Natural killer cell (primary cell): ENCODE data around the gene SYNE2. TPM values are rescaled to one million over a fixed set of nuclear protein-coding genes. Genes with fewer than 3 reads are reported as not detected.
A peak's percentile ranks its signal among the peaks of the same experiment; 100 is the strongest.

Source experiments
- ATAC-seq, 3 donors: fragments of 150-1000 bp in 2 of 3; fragments of 200-7000 bp in 1 of 3; cut with Tn5 transposase; 1 replicate in 1 of 3; 2 replicates in 2 of 3; pipeline ENCODE4 v1.10.0; 2021; ENCODE audit warnings: mild to moderate bottlenecking in 2 of 3, moderate library complexity in 2 of 3
- DNase-seq, 2 donors: peaks; one replicate each; pipeline versions ENCODE4 v3.0.0 to v3.0.0-alpha.2; 2013 to 2021; ENCODE audit warnings: mixed read lengths in 1 of 2
- H3K27ac ChIP-seq: one replicate; pipeline ENCODE4 v1.5.1; 2013; ENCODE audit warnings: mild to moderate bottlenecking, low read length
- H3K27me3 ChIP-seq: one replicate; pipeline ENCODE4 v1.6.1; 2013; ENCODE audit warnings: low read length; ENCODE audit not compliant: control insufficient read depth, insufficient read depth
- H3K36me3 ChIP-seq: one replicate; pipeline ENCODE4 v1.6.1; 2013; ENCODE audit warnings: low read length; ENCODE audit not compliant: control insufficient read depth, insufficient read depth
- H3K4me1 ChIP-seq: one replicate; pipeline ENCODE4 v1.6.1; 2013; ENCODE audit warnings: low read length; ENCODE audit not compliant: control insufficient read depth, insufficient read depth
- H3K4me3 ChIP-seq: one replicate; pipeline ENCODE4 v1.5.1; 2013; ENCODE audit warnings: low read length
- H3K9me3 ChIP-seq: one replicate; pipeline ENCODE4 v1.6.1; 2013; ENCODE audit warnings: low read length; ENCODE audit not compliant: control insufficient read depth, insufficient read depth
- H3K27ac Mint-ChIP-seq, 2 donors: one replicate each; pipeline ENCODE4 v1.8.0; 2022; ENCODE audit warnings: mild to moderate bottlenecking in 2 of 2, mixed read lengths in 2 of 2, moderate library complexity in 1 of 2
- H3K27me3 Mint-ChIP-seq, 2 donors: one replicate each; pipeline ENCODE4 v1.8.0; 2022; ENCODE audit warnings: low read depth in 2 of 2, mixed read lengths in 2 of 2
- H3K36me3 Mint-ChIP-seq: one replicate; pipeline ENCODE4 v1.8.0; 2022; ENCODE audit warnings: mixed read lengths
- H3K4me1 Mint-ChIP-seq, 2 donors: one replicate each; pipeline ENCODE4 v1.8.0; 2022; ENCODE audit warnings: mixed read lengths in 2 of 2
- H3K4me3 Mint-ChIP-seq: one replicate; pipeline ENCODE4 v1.8.0; 2022; ENCODE audit warnings: mild to moderate bottlenecking, moderate library complexity, mixed read lengths
- H3K9me3 Mint-ChIP-seq, 2 donors: one replicate each; pipeline ENCODE4 v1.8.0; 2022; ENCODE audit warnings: mixed read lengths in 2 of 2
- CTCF ChIP-seq: fragments of 200-600 bp; IDR thresholded peaks from one replicate; pipeline ENCODE4 v1.8.0; 2022; ENCODE audit warnings: antibody characterized with exemption
- WGBS: methylation state at CpG from one replicate; pipeline ENCODE4 v1.1.7; 2013; ENCODE audit warnings: missing lambda C conversion rate; ENCODE audit not compliant: insufficient coverage; 5-methylcytosine and 5-hydroxymethylcytosine counted together
- intact Hi-C: fragments of 100-400 bp; cut with micrococcal nuclease; formaldehyde crosslinking; loops from one replicate; pipeline ENCODE4 v1.14.2; 2022
- total RNA-seq, 4 donors: library from RNA; stranded (reverse); fragments of 120-200 nt in 1 of 4; gene quantifications; one replicate each; pipeline versions ENCODE4 v1.2.3 to v1.2.4, GENCODE V29; 2013 to 2022

Gene SYNE2
- total RNA-seq, 3 donors from 2014 or later (not counting 1 experiment from before 2014, with no cell fraction given): 325 to 434 (median 373) TPM

- Histone ChIP-seq H3K27me3 (no peaks in the 10 kb centered on the region), H3K27ac (no peak overlapping the region), H3K9me3 (no peaks in the 10 kb centered on the region), H3K4me1 (peaks cover 14% of the 10 kb centered on the region), H3K36me3 (peaks cover 83% of the 10 kb centered on the region), H3K4me3 (no peak overlapping the region)
- no peak for TF ChIP-seq CTCF
- Mint-ChIP-seq H3K27me3 (no peaks in the 10 kb centered on the region), H3K9me3 (no peaks in the 10 kb centered on the region), H3K36me3 (peaks cover 34% of the 10 kb centered on the region), H3K27ac (peak overlapping the region in 1 of 2 donors; percentile 26), H3K4me1 (peaks cover 0 to 4% of the 10 kb centered on the region in 2 donors), H3K4me3 (no peak overlapping the region)
- intact Hi-C loops: no loop called here
- ATAC-seq (no peak), DNase-seq (no peak)
- 97% methylated on average over 8 of the region's 8 CpGs for WGBS
These were observed 359.9 kb downstream of the SYNE2 start for GRCh38 chr14:64212666-64213065.

- Histone ChIP-seq H3K4me1 (peaks cover 14% of the 10 kb centered on the region), H3K9me3 (no peaks in the 10 kb centered on the region), H3K4me3 (no peak overlapping the region), H3K36me3 (peaks cover 83% of the 10 kb centered on the region), H3K27me3 (no peaks in the 10 kb centered on the region), H3K27ac (no peak overlapping the region)
- H3K27me3 Mint-ChIP-seq: no peaks in the 10 kb centered on the region
- H3K9me3 Mint-ChIP-seq: no peaks in the 10 kb centered on the region
- WGBS: 96% methylated on average over 5 of the region's 5 CpGs
- intact Hi-C loops: no loop called here
- H3K27ac Mint-ChIP-seq: peak overlapping the region in 1 of 2 donors; percentile 48
- ATAC-seq (no peak), DNase-seq (no peak)
- TF ChIP-seq CTCF: no peak
- peaks cover 39% of the 10 kb centered on the region for H3K36me3 Mint-ChIP-seq
- peaks cover 0 to 4% of the 10 kb centered on the region in 2 donors for H3K4me1 Mint-ChIP-seq
- H3K4me3 Mint-ChIP-seq: no peak overlapping the region
These were observed 360.3 kb downstream of the SYNE2 start for GRCh38 chr14:64213086-64213485.

GRCh38 chr14:64213853-64214570 lies 361.2 kb downstream of the SYNE2 start:
- Mint-ChIP-seq H3K36me3 (peaks cover 42% of the 10 kb centered on the region), H3K4me3 (no peak overlapping the region), H3K4me1 (peaks cover 0 to 3% of the 10 kb centered on the region in 2 donors), H3K27ac (peak overlapping the region in 1 of 2 donors; percentile 48), H3K27me3 (no peaks in the 10 kb centered on the region), H3K9me3 (no peaks in the 10 kb centered on the region)
- intact Hi-C loops: no loop called here
- DNase-seq (no peak), ATAC-seq (no peak)
- Histone ChIP-seq H3K27ac (no peak overlapping the region), H3K4me1 (peaks cover 13% of the 10 kb centered on the region), H3K9me3 (no peaks in the 10 kb centered on the region), H3K4me3 (no peak overlapping the region), H3K36me3 (peaks cover 84% of the 10 kb centered on the region), H3K27me3 (no peaks in the 10 kb centered on the region)
- WGBS: 92% methylated on average over 15 of the region's 15 CpGs
- TF ChIP-seq CTCF: no peak

- H3K27me3 Mint-ChIP-seq: no peaks in the 10 kb centered on the region
- Histone ChIP-seq H3K36me3 (peaks cover 84% of the 10 kb centered on the region), H3K27ac (no peak overlapping the region), H3K4me3 (no peak overlapping the region), H3K27me3 (no peaks in the 10 kb centered on the region), H3K9me3 (no peaks in the 10 kb centered on the region), H3K4me1 (peaks cover under 1% of the 10 kb centered on the region)
- 96% methylated on average over 10 of the region's 10 CpGs for WGBS
- H3K27ac Mint-ChIP-seq: peak overlapping the region in 1 of 2 donors; percentile 41
- ATAC-seq (no peak), DNase-seq (no peak)
- H3K36me3 Mint-ChIP-seq: peaks cover 42% of the 10 kb centered on the region
- H3K4me1 Mint-ChIP-seq: no peaks in the 10 kb centered on the region
- no peak overlapping the region for H3K4me3 Mint-ChIP-seq
- no peaks in the 10 kb centered on the region for H3K9me3 Mint-ChIP-seq
- no peak for TF ChIP-seq CTCF
- intact Hi-C loops: no loop called here
These were observed 362.5 kb downstream of the SYNE2 start for GRCh38 chr14:64215274-64215673.
